Body of pancreas (tissue), 4 donors: ENCODE data around the gene PGD.

Experiments
- CTCF ChIP-seq, 7 experiments: fragments of 450-650 bp in 4 of 7; fragments of 200-600 bp in 3 of 7; sonication (generic) in 3 of 7; IDR thresholded peaks; one replicate each; pipeline ENCODE4 v1.5.1; 2016 to 2019; ENCODE audit warnings: antibody characterized with exemption in 7 of 7
- POLR2A ChIP-seq, 3 donors: fragments of 450-650 bp; IDR thresholded peaks; one replicate each; pipeline ENCODE4 v1.6.1; 2016; ENCODE audit warnings: antibody characterized with exemption in 3 of 3, mild to moderate bottlenecking in 2 of 3

- TF ChIP-seq CTCF (IDR thresholded peaks at IDR 0.05) (no peak), POLR2A (IDR thresholded peaks at IDR 0.05) (no peak)
These were observed 9.4 kb upstream of the PGD start for GRCh38 chr1:10389271-10389973.
